RWPE2 (cell line): ENCODE data around the gene FCRL1.

ENCODE experiments used
- ATAC-seq: fragments of 200-7000 bp; cut with Tn5 transposase; 3 replicates; pipeline ENCODE4 v1.9.1; 2021; ENCODE audit warnings: low read depth
- DNase-seq: peaks from one replicate; pipeline ENCODE4 v3.0.0-alpha.2; 2020; ENCODE audit warnings: low spot score
- H3K27ac ChIP-seq: fragments of 450-650 bp; 2 replicates; pipeline ENCODE4 v1.5.1; 2017; ENCODE audit warnings: mild to moderate bottlenecking; ENCODE audit not compliant: poor library complexity, severe bottlenecking
- H3K27me3 ChIP-seq: fragments of 250-450 bp; sonication (Bioruptor Pico); 2 replicates; pipeline ENCODE4 v1.5.1; 2021; ENCODE audit warnings: mild to moderate bottlenecking, moderate library complexity; ENCODE audit not compliant: insufficient read depth, poor library complexity, severe bottlenecking
- H3K36me3 ChIP-seq: fragments of 250-450 bp; sonication (Bioruptor Pico); 2 replicates; pipeline ENCODE4 v1.5.1; 2020; ENCODE audit warnings: low read depth, mild to moderate bottlenecking, moderate library complexity
- H3K4me1 ChIP-seq: fragments of 250-450 bp; sonication (Bioruptor Pico); 2 replicates; pipeline ENCODE4 v1.5.1; 2021; ENCODE audit warnings: mild to moderate bottlenecking, moderate library complexity; ENCODE audit not compliant: insufficient read depth, poor library complexity, severe bottlenecking
- H3K4me3 ChIP-seq: fragments of 250-450 bp; sonication (Bioruptor Pico); 2 replicates; pipeline ENCODE4 v1.5.1; 2021; ENCODE audit warnings: mild to moderate bottlenecking, moderate library complexity; ENCODE audit not compliant: severe bottlenecking
- H3K9me3 ChIP-seq: fragments of 250-450 bp; sonication (Bioruptor Pico); 2 replicates; pipeline ENCODE4 v1.5.1; 2021; ENCODE audit warnings: mild to moderate bottlenecking, moderate library complexity; ENCODE audit not compliant: severe bottlenecking
- TF ChIP-seq, protein P1 (sequence below): fragments of 450-650 bp; IDR thresholded peaks from one replicate; pipeline ENCODE4 v1.5.1; 2017; ENCODE audit warnings: mild to moderate bottlenecking, moderate library complexity; ENCODE audit not compliant: poor library complexity, severe bottlenecking

FCRL1 gene

DNA sequence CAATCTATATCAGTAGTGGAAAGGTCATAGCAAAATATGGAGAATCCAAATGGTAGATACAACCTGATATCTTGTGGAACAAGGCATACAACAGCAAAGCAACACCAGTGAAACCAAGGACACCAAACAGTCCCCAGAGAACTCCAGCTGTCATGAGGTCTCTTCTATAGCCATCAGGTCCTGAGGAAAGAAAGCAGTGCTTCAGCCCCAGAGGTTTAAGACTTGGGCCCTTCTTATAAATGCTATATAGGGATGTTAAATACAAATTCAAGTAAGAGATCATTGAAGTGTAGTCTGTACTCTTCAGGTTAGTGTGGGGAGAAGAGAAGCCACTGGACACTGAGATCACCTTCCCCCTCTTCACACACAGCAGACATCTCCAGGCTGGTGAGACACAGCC is 53.1 kb downstream of the FCRL1 start:
- H3K4me3 ChIP-seq, result no peak overlapping the region
- TF ChIP-seq, protein P1, sequence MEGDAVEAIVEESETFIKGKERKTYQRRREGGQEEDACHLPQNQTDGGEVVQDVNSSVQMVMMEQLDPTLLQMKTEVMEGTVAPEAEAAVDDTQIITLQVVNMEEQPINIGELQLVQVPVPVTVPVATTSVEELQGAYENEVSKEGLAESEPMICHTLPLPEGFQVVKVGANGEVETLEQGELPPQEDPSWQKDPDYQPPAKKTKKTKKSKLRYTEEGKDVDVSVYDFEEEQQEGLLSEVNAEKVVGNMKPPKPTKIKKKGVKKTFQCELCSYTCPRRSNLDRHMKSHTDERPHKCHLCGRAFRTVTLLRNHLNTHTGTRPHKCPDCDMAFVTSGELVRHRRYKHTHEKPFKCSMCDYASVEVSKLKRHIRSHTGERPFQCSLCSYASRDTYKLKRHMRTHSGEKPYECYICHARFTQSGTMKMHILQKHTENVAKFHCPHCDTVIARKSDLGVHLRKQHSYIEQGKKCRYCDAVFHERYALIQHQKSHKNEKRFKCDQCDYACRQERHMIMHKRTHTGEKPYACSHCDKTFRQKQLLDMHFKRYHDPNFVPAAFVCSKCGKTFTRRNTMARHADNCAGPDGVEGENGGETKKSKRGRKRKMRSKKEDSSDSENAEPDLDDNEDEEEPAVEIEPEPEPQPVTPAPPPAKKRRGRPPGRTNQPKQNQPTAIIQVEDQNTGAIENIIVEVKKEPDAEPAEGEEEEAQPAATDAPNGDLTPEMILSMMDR, result no peak
- no peak for DNase-seq
- H3K36me3 ChIP-seq, result no peaks in the 10 kb centered on the region
- ATAC-seq, result no peak
- H3K27me3 ChIP-seq, result peaks cover 5% of the 10 kb centered on the region
- H3K27ac ChIP-seq, result no peak overlapping the region
- H3K9me3 ChIP-seq, result no peaks in the 10 kb centered on the region
- H3K4me1 ChIP-seq, result no peaks in the 10 kb centered on the region

DNA sequence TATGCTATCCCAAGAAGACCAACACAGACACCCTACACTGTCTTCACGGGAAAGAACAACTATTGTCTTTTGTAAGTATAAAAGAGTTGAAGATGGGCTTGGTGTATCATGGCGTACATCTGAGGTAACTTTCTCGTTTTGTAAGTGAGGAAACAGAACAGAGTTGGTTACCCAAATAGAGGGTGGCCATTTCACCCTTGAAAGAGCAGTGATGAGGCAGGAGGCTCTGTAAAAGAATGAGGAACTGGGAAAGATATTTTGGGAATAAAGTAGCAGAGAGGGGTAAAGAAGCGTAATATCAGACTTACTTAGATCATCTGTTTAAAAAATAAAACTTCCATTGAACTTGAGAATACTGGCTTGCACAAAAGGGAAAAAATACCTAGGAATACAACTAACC is 61.9 kb downstream of the FCRL1 start:
- TF ChIP-seq, protein P1, result no peak
- Histone ChIP-seq H3K4me1 (no peaks in the 10 kb centered on the region), H3K9me3 (no peaks in the 10 kb centered on the region), H3K4me3 (no peak overlapping the region), H3K27ac (no peak overlapping the region), H3K36me3 (no peaks in the 10 kb centered on the region), H3K27me3 (no peaks in the 10 kb centered on the region)
- DNase-seq (no peak), ATAC-seq (no peak)

- no peak overlapping the region for H3K27ac ChIP-seq
- no peak for ATAC-seq
- H3K4me1 ChIP-seq, result no peaks in the 10 kb centered on the region
- H3K36me3 ChIP-seq, result no peaks in the 10 kb centered on the region
- no peak for DNase-seq
- H3K9me3 ChIP-seq, result no peaks in the 10 kb centered on the region
- H3K27me3 ChIP-seq, result no peaks in the 10 kb centered on the region
- TF ChIP-seq, protein P1, result no peak
- H3K4me3 ChIP-seq, result no peak overlapping the region
These were observed 66.3 kb downstream of the FCRL1 start for GRCh38 chr1:157753611-157754010.

- H3K9me3 ChIP-seq, result no peaks in the 10 kb centered on the region
- H3K27ac ChIP-seq, result no peak overlapping the region
- ATAC-seq, result no peak
- TF ChIP-seq, protein P1, result no peak
- H3K4me3 ChIP-seq, result no peak overlapping the region
- no peaks in the 10 kb centered on the region for H3K27me3 ChIP-seq
- no peaks in the 10 kb centered on the region for H3K36me3 ChIP-seq
- no peaks in the 10 kb centered on the region for H3K4me1 ChIP-seq
- no peak for DNase-seq
These were observed 68.6 kb downstream of the FCRL1 start for GRCh38 chr1:157751283-157751682.

DNA sequence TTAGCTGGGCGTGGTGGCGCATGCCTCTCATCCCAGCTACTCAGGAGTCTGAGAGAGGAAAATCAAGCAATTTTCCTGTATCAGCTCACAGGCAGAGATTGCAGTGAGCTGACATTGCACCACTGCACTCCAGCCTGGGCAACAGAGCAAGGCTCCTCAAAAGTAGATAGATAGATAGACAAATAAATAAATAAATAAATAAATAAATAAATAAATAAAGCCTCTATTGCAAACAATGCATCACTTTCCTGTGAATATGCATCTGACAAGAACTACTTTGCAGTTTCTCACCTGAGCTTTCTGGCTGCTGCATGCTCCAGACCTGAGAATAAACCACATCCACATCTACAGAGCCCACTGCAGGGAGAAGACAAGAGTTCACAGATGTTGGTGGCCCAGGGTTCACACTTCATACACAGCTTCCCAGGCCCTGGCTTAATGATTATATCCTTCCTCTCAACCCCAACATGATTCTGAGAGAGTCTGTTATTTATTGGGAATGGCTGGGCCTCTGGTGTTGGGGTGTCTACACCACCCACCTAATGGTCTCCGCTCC is 71.6 kb downstream of the FCRL1 start:
- H3K9me3 ChIP-seq, result no peaks in the 10 kb centered on the region
- H3K4me3 ChIP-seq, result no peak overlapping the region
- H3K27me3 ChIP-seq, result no peaks in the 10 kb centered on the region
- ATAC-seq (no peak), DNase-seq (no peak)
- no peak overlapping the region for H3K27ac ChIP-seq
- no peaks in the 10 kb centered on the region for H3K4me1 ChIP-seq
- TF ChIP-seq, protein P1, result no peak
- no peaks in the 10 kb centered on the region for H3K36me3 ChIP-seq
